NCI-H2107 treated with DMSO at 0.1 percent for 48 hours (cell line): ENCODE measurements around the gene TAS1R3.
A peak's percentile ranks its signal among the peaks of the same experiment; 100 is the strongest.

Experiments used
- DNase-seq: peaks from one replicate; lab custom pipeline; 2025; ENCODE audit not compliant: unreplicated experiment; lab: John Stamatoyannopoulos, UW

Gene TAS1R3

DNA sequence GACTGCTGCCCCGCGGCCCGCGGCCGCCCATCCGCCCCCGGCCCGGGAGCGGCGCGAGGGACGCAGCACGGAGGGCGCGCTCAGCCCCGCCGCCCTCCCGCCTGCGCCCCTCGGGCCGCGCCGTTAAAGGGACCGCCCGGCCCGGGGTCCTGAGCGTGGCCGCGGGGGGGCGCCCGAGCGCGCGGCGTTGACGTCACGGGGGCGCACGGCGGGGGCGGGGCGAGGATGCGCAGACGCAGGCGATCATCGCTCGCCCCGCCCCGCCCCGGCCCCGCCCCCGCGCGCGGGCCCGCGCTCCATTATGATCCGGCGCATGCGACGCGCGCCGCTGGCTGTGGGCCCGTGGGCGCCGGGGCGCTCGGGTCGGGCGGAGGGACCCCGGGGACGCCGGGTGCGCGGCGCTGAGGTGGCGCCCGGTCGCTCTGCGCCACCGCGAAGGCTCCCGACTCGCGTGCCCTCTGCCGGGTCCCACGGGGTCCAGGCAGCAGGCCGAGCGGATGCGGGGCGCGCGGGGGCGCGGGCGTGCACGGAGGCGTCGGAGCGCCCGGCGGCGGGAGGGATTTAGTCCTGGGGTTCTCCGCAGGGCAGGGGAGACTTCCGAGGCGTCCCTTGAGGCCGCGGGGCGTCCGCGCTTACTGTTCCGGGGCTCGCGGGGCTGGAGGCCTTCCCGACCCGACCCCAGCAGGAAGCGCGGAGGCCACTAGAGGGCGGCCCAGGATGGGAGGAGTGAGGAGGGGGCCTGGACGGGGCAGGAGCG lies 18.4 kb downstream of the TAS1R3 start, which contains the start of gene DVL1:
TSS of gene DVL1 (minus strand) at position 163 of the 757 bp plus-strand sequence. CDS start 353 bp downstream, outside the sequence.
- DNase-seq, result no peak

DNA sequence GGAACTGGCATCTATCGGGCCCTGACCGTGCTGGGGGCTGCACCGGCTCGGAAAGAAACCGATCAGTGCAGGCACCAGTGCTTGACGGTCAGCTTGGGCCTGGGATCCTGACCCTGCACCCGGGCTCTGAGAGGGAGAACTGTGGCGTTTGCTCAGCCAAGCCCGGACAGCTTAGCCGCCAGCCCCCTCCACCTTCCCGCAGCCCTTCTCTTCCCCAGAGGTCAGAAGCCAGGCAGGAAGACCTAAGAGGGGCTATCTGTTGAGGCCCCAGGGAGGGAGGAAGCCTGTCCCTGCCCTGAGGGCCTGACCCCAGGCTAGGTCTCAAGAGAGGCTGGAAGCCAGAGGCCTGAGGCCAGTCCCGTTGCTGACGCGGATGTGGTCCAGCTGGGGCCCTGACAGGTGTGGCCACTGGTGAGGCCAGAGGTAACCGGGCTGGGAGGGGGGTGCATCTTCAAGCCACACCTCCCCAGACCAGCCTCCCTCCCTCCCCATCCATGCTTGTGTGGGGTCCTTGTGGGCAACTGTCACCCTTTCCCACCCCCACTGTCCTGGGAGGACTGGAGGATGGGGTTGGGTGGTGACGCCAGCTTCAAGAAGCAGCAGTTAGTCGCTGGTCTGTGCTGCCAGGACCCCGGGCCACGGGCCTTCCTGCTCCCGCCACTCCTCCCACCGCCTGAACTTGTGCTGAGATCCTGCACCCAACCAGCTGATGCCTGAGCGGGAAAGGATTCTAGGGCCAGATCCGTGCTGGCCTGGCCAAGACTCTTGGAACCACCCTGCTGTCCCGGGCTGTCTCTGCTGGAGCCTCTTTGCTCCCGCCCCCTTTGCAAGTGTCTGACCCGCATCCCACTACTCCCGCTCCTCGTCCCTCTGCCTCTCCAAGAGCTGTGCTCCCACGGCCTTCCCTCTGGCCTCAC lies 20.7 kb downstream of the TAS1R3 start:
- no peak for DNase-seq

DNA sequence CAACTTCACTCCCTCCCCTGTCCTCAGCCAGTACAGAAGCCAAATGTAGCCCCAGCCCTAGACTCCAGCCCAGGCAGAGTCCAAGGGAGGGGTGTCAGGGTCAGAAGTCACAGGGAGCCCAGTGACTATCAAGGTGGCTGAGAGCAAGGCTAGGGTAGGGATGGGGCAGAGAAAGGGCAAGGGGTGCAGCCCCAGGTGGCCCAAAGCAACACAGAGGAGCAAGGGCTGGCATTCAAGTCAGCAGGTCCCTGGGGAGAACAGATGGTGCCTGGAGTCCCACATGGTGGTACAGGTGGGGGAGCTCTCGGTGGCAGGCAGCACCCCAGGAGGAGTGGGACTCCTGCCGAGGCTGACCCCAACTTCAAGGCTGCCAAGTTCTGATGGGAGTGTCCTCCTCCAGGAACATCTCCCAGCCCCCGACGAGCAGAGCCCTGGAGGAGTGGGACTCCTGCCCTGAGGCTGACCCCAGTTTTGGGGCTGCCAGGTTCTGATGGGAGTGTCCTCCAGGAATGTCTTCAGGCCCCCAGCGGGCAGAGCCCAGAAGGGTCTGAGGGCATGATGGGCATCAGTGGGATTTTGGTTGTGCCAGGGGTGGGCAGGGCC lies 21.8 kb downstream of the TAS1R3 start:
- peak; percentile 5 for DNase-seq

DNA sequence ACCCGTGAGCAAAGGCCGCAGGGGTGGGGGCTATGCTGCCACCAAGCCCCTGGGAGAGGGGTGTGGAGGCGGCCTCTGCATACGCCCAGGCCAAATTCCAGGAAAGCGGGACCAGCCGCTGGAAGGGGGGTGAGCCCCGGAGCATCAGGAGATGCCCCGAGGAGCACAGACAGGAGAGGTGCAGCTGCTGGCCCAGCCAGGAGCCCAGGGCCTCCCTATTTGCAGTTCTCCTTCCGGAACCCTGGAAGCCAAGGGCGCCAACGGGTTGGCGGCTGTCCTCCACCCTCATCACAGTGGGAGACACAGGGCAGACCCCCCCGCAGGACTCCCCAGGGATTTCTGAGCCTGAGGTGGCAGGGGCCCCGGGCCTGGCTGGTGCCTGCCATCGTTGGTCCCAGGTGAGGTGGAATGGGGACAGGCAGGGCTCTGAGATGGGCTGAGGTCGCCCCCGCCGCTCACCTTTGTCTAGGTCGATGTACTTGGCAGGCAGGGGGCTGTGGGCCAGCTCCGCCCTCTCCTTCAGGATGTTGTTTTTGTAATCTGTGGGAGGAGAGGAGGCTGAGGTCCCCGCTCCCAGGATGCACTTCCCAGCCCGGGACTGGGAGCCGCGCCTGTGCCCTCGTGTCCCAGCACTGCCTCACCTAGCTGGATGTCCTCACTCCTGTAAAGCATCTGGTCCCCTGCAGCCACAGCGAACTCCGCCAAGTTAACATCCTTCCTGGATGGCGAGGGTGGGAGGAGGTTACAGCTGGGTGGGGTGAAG lies 22.5 kb downstream of the TAS1R3 start:
- no peak for DNase-seq

DNA sequence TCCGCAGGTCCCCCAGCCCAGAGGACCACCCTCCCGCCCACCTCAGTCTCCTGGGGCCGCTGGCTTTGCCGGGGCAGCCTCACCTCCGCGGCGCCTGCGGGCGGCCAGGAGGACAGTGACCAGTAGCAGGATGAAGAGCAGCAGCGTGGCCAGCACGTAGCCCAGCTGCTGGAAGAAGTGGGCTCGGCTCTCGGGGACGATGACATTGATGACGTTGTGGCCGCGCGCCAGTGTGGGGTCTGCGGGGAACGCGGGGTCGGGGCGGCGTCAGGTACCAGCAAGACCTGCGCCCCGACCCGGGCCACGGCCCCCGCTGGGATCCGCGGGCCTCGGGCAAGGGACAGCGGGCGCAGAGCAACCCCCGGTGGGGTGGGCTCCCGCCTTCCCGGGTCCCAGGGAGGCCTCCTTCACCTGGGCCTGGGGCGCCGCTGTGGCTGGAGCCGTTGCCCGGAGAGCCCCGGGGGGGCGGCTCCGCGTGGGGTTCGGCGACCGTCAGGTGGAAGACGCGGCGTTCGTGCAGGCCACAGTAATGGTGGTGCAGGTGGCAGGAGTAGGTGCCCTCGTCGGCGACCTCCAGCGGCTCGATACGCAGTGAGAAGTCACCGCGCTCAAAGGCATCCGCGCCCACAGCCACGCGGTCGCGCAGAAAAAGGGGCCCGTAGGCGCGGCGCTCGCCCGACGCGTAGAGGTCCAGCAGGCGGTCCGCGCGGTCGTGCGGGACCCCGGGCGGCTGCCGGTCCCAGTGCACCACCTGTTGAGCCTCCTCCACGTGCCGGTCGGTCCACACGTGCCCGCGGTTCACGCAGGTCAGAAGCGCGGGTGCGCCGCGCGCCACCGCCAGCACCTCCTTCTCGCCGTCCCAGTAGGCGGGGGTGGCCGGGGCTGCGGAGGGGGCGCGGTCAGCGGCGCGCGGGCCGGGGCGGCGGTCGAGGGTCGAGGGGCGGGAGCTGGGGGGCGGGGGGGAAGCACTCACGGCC lies 23.5 kb downstream of the TAS1R3 start:
- no peak for DNase-seq

DNA sequence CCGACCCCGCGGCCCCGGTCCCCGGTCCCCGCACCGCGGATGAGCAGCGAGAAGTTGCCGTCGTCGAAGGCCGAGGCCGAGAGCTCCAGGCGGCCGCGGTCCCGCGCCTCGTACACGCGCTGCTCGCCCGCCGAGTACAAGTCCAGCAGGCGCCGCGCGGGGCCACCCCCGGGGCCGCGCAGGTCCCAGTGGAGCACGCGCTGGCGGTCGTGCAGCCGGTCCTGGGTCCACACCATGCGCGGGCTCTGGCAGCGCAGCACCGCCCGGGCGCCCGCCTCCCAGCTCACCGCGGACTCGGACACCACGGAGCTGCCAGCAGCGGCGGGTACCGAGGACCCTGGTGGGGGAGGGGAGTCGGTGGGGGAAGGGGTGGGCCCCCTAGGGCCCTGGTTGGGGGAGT lies 24.3 kb downstream of the TAS1R3 start:
- DNase-seq, result no peak

DNA sequence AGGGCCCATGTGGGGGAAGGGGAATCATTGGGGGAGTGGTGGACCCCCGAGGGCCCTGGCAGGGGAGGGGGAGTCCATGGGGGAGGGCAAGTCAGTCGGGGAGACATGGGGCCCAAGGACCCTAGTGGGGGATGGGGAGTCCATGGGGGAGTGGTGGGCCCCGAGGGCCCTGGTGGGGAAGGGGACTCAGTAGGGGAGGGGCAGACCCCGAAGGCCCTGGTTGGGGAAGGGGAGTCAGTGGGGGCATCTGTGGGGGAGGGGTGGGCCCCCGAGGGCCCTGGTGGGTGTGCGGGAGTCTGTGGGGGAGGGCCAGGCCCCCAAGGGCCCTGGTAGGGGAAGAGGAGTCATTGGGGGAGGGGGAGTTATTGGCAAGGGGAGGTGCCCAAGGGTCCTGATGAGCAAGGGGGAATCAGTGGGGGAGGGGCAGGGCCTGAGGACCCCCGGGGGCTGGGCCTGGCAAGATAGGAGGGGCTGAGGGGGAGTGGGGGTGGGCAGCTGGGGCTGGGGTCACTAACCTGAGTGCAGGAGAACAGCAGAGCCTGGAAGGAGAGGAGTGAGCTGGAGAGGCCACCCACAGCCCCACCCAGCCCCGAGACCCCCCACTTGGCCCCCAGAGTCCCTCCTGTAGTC lies 25.2 kb downstream of the TAS1R3 start:
- no peak for DNase-seq

DNA sequence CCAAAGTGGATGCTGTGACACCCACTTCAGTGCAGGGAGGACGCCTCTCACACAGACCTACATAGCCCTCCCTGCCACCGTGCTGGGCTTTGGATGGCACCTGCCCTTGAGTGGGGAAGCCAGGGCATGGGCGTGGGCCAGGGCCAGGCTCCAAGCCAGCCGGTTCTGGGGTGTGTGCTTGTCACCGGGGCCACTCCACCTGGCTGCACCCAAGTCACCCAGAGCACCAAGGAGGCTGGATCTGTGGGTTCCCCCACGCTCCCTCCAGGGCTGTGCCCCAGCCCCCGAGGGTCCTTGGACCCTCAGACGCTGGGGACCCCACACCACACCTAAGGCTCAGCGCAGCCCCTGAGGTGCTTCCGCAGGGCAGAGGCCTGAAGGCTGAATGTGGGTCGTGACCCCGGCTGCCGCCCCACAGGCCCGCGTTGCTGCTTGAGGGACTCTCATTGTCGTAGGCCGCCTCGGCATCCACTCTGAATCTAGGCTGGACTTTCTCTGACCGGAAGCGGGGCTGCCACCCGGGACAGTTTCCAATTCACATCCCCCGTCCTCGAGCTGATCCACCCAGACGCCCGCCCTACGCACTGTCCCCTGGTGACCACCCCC lies 25.8 kb downstream of the TAS1R3 start:
- no peak for DNase-seq

DNA sequence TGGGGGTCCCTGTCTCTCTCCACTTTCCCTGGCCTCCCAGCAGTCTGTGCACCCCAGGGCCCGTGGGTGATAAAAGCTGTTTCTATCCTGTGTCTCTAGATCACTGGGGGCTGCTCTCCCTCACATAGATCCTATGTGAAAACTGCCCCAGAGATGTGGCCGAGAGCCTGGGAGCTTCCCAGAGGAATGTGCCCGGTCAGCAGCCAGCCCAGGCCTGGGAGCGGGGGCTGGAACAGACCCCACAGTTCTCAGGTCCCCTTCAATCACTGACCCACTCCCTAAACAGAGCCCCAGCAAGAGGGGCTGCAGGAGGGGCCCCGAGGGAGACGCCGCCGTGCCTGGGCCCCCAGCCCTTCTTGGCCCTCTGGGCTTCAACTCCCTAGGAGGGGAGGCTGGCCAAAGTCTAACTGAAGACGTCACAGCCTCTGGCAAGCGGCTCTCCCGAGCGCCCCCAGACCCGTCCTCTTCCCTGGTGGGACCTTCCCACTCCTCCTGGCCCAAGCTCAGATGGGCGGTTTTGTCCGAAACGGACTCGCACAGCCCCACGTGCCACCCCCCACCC lies 26.9 kb downstream of the TAS1R3 start:
- DNase-seq, result no peak

DNA sequence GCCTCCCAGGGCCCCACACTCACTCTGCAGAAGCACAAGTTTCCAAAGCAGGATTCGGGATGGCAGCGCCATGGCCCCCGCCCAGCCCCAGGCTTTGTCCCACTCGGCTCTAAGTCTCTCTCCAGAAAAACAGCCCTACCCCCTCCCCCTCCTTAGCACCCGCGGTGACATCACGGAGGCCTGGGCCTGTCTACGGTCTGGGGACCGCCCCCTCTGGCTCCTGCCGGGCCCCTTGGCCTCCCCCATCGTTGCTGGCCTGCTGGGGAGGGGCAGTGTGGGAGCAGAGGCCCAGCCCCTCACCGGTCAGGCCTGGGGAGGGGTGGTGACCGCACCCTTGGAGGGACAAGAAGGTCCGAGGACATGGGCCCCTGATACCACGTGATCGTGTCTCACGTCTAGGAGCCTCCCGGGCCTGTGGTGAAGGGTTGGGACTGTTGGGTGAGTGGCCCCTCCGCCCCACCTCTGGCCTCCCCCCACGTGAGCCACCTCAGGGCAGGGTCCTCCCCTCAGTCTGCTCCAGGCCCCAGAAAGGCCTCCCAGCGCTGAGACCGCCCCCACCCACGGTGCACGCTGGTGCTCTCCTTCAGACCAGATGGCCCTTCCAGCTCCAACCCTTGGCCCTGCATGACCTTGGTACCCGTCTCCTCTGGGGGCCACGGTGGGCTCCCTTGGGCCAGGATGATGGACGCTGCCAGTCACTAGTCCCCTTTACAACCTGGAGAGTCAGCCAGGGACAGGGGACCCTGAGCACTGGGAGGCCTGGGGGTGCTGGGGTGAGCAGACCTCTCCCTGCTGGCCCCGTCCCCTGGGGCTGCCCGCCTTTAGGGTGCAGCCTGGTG lies 27.6 kb downstream of the TAS1R3 start, which contains the start of gene MXRA8:
TSS of gene MXRA8 (minus strand) at position 123 of the 839 bp plus-strand sequence. CDS start at position 72, 51 bp downstream.
- DNase-seq, result no peak

DNA sequence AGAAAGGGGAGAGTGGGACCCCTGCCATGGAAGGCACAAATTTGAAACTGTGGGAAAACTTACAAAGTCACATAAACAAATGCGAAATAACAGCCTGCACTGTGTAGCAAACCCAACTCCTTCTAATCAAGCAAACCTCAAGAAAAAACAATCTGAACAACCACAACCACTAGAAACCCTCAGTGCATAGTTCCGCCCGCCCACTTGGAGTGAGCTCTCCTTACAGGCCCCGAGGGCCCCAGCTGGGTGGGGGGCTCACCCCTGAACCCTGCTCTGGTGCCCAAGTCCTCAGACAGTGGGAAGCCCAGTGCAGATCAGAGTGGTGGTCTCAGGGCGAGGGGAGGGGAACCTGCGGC lies 28.2 kb downstream of the TAS1R3 start:
- DNase-seq, result no peak

DNA sequence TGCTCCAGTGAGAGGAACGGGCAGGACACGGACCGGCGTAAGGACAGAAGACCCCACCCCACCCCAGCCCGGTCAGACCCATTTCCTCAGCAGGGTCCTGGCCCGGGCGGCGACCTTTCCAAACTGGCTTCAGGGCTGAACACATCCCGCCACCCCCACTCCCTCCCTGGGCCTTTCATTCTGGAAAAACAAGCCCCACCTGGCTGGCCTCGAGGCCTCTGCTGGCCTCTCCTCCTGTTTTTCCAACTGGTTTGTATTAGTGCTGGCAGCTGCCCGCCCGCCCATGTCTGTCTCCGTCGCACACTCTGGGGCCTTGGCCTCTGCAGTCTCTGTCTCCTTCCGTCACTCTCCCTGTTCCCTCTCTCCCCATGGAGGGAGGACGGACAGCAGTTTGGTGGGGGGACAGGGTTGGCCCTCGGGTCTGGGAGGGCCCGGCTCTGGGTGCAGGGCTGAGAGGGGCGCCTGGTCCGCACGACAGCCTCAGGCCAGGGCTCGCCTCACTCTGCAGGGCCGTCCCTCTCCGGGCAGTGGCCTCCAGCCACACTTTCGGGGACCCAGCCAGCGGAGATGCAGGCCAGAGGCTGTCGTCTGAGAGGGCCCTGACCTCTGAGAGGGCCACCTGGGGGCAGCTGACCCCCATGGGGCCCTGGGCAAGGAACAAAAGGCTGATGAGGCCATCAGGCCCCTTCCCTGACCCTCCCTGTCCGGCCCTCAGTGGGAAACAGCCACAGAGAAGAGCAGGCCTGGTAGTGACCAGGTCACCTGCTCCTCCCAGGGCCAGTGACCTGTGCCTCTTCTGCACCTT lies 28.8 kb downstream of the TAS1R3 start:
- DNase-seq, result no peak

DNA sequence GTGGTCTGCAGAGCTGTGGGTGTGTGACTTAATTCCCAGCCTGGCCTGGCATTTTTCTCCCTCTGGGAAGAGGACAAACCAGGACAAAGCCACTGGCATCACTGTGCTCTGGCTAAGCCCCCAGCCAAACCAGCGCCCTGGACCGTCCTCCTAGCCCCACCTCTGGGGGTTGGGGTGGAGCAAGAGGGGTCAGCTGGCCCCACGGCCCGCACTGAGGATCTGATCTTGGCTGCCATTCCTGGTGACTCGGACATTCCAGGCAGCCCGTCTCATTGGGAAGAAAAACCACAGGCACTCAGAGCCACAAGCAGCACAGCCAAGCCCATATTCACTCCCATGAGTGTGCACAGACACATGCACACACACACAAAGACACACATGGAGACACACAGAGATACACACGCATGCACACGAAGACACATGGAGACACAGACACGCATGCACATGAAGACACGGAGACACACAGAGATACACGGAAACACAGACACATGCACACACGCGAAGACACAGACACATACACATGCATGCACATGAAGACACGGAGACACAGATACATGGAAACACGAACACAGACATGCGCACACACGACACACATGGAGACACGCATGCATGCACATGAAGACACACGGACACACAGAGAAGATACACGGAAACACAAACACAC lies 29.6 kb downstream of the TAS1R3 start:
- DNase-seq, result no peak

DNA sequence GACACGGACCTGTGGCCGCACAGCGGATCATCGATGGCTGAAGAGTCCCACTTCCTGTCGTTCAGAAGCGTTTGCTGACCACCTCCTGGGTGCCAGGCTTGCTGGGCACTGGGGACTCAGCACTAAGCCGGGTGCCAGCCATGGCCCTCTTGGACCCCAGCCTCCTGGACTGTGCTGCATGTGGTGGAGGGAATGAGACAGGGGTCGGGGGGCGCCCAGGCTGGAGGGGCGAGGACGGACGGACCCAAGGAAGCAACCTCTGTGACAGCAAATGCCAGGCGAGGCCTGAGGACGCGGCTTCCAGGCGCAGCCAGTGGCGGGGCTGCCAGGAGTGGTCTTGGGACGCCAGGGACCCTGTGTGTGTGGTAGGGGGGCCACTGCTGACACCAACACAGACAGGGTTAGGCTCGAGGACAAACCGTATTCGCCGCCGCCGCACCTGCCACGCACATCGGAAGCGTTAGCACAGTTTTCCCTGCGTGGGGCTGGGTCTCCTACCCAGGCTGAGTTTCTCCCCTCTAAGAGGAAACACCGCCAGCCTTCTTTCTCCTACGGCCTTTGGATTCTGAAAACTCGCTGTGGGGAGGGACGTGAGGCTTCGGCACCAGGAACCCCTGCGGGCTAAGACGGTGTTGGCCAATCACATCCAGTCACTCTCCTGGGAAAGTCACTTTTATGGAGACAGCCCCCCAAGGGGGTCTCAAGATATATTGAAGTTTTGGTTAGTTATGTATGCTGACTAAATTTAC lies 30.3 kb downstream of the TAS1R3 start:
- DNase-seq, result no peak

DNA sequence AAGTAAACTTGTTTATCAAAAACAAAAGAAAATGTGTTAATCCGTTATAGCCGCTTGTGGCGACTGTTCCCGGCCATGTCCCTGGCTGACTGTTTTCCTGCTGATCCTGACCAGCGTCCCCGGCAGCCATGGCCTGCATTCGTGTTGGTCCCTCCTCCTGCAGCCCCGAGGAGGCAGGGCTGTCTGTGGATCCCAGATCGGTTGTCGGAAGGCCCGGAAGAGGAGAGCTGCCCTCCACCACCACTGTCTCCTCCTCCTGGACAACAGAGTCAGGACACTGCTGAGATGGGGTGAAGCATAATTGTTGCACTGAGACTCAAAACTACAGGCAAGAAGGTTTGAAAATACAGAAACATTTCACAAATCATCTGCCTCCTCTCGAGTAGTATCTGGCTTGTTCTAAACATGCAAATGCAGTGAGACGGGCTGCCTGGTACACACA lies 30.9 kb downstream of the TAS1R3 start:
- no peak for DNase-seq
